AG08396 (cell line): ENCODE measurements around the gene CFAP20DC.
"Not testable (repeated sequence)": the region's sequence is repeated elsewhere in the genome, so short reads cannot be mapped to it uniquely, and the experiment has no call there.

ENCODE experiments used
- DNase-seq: peaks from one replicate; pipeline ENCODE4 v3.0.0; 2012; ENCODE audit warnings: low spot score, mixed read lengths

Gene CFAP20DC

DNA sequence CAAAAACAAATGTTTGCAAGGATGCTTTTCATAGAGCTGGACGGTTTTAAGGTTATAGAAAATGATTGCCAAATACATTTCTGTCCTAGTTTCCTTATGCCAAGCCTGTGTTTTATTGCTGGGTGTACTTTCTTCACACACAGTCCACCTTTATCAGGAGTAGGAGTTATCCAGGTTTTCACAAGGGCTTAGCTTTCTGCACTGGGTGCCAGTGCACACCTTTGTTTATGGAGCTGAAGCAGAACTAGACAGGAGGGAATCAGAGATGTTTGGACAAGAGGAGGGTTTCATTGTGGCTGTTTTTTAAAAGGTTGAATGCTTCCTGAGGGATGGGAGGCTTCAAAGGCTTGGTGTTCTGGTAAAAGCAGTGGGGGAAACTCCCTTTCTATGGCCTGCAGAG, 353.7 kb downstream of the CFAP20DC start:
- no peak for DNase-seq

DNA sequence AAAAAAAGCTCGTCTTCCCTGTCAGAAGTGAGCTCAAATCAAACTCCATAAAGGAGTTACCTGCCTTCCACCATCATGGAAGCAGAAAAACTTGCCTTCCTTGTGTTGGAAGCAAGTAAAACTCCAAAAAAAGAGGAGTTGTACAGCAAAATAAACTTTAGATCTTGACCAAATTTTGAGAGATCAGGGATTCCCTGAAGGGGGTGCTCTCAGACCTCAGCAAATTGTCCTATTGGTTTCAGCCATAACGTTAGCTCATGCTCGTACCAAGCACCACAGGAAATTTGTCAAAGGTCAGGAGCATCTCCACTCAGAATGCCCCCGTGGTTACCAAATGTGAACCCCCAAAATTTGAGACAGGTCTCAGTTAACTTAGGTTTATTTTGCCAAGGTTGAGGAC, 354.5 kb downstream of the CFAP20DC start:
- DNase-seq: not testable (repeated sequence)

DNA sequence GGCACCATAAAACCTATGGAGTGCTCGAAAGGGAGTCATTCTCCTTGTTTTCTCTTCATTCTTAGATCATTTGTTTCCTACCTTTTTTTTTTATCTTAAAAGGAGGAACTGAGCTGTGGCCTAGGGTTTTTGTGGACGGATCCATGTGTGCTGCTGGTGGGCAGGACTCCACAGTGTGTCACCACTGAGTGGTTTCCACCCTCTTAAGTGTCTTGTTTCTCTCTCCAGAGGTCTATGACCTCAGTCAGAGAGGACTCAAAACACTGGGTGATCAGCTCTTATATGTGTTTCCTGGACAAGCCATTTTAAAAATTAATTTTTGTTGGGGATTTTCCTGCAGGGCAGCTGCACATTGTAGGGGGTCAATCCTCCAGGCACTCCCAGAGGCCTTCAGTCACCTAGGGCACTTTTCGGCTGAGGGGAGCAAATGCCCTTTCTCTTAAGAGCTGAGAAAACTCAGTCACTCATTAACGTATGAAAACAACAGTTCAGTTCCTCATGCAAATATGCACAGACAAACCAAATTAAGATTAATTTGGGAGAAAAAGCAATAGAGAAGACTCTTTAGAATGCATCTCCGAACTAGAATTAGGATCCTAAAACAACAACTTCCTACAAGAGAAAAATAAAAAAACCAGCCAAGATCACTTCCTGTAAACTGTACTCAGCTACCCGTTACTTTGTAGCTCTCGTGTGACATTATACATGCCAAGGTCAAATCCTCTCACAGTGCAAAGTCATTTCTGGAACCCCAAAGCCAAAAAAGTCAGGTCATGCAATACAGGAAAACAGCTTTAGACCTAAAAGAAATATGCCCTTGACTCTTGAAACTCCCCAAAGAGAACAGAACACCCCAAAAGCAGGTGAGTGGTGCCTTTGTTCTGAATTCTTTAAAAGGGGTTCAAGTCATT, 355.6 kb downstream of the CFAP20DC start:
- no peak for DNase-seq

DNA sequence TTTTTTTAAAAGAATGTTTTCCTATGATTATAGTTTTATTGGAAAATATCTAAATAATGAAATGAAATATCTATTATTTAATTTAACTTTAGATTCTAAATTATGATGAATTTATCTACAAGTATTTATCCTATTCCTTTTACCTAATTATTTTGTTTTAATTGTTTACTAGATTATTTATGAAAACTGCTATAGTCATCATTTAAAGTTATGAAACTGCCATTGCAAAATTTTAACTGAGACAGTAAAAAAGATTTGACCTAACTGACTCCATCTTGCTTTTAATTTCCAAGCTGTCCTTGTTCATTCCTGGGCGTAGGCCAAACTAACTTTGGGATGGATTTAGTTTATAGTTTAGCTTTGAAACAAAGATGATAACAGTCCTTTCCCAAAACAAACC, 357.3 kb downstream of the CFAP20DC start:
- no peak for DNase-seq
